ENCODE measurements around the gene DNMT3B. TPM values are rescaled to one million over a fixed set of nuclear protein-coding genes. Genes with fewer than 3 reads are reported as not detected.
"Not testable (repeated sequence)": the region's sequence is repeated elsewhere in the genome, so short reads cannot be mapped to it uniquely, and the experiment has no call there.

The DNMT3B gene
- total RNA-seq = 1 to 10 TPM in 2 of 5 donors, under 1 TPM in 3; 0.56 to 1.7 (median 0.95) TPM
- 0.29 TPM for total RNA-seq (2013)
- 0.27 to 2.9 (median 1.5) reads per million in 29 experiments for total RNA-seq

DNA sequence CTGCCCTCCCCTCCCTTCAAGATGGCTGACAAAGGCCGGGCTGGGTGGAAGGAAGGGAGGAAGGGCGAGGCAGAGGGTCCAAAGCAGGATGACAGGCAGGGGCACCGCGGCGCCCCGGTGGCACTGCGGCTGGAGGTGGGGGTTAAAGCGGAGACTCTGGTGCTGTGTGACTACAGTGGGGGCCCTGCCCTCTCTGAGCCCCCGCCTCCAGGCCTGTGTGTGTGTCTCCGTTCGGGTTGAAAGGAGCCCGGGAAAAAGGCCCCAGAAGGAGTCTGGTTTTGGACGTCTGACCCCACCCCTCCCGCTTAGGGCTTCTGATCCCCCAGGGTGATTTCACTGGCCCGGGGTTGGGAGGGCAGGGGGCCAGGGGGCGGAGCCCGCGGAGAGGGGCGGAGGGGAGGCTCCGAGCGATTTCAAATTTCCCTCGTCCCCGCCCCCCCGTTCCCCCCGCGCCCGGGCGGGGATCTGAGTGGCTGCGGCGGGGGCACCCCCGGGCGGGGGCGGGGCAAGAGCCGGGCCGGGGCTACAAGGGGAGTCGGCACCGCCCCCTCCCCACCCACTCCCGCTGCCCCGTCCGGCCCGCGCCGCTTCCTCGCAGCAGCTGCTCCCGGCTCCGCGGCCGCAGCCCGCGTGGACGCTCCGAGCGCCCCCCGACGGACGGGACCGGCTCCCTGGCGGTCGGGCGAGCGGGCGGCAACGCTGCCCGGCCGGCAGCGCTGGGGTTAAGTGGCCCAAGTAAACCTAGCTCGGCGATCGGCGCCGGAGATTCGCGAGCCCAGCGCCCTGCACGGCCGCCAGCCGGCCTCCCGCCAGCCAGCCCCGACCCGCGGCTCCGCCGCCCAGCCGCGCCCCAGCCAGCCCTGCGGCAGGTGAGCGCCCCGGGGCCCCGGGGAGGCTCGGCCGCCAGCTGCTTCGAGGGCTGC, at the start of gene DNMT3B:
DNMT3B (plus strand) TSS at position 555 of the 923 bp plus-strand sequence. CDS start 17,939 bp downstream, outside the sequence.
- no peak within 1 kb of the TSS for H3K27ac ChIP-seq (ENCODE audit: low read length)

GRCh38 chr20:32718749-32719348, 43.3 kb upstream of the DNMT3B start:
- no peak for DNase-seq
- 100% methylated on average over 2 of the region's 3 CpGs for WGBS (ENCODE audit: insufficient coverage)
- H3K36me3 ChIP-seq (ENCODE audit: control insufficient read depth in 2 of 2, extremely low read depth in 1 of 2, insufficient read depth in 1 of 2, low read length in 1 of 2) = peaks cover 18 to 20% of the 10 kb centered on the region in 2 donors
- ChIA-PET POLR2A (interaction anchor here in 1 of 2 donors (0.6 kb wide), 1 partner anchor 94 kb away, joined by 3 read pairs; no protein-coding TSS in a partner anchor), CTCF (interaction anchor here in 1 of 2 donors (0.6 kb wide), 1 partner anchor 19 kb away, joined by 4 read pairs; no protein-coding TSS in a partner anchor)
- H3K4me3 ChIP-seq (ENCODE audit: control insufficient read depth in 1 of 2, extremely low read depth in 1 of 2, low read length in 1 of 2) = no peak overlapping the region
- no peaks in the 10 kb centered on the region for H3K27me3 ChIP-seq (replicated peaks in 1 of 2; ENCODE audit: control insufficient read depth in 2 of 2, extremely low read depth in 1 of 2, insufficient read depth in 2 of 2, low read length in 1 of 2)
- no peaks in the 10 kb centered on the region for H3K27me3 Mint-ChIP-seq
- no peaks in the 10 kb centered on the region for H3K4me1 ChIP-seq (ENCODE audit: control insufficient read depth in 1 of 2, extremely low read depth in 1 of 2, insufficient read depth in 2 of 2, low read length in 2 of 2)
- peaks cover 0 to 5% (median 3%) of the 10 kb centered on the region in 3 donors for H3K4me1 Mint-ChIP-seq
- H3K27ac Mint-ChIP-seq = no peak overlapping the region
- no peaks in the 10 kb centered on the region for H3K9me3 Mint-ChIP-seq
- no peaks in the 10 kb centered on the region for H3K9me3 ChIP-seq
- peaks cover 21% of the 10 kb centered on the region for H3K36me3 Mint-ChIP-seq
- no peak overlapping the region for H3K4me3 Mint-ChIP-seq
- H3K27ac ChIP-seq (ENCODE audit: low read length) = no peak overlapping the region
- no peak for ATAC-seq (replicated peaks in 1 of 4)

More for the DNA sequence above, at the start of gene DNMT3B:
- peak within 1 kb of the TSS; percentile 56 to 61 for H3K4me3 ChIP-seq (ENCODE audit: control insufficient read depth in 1 of 2, extremely low read depth in 1 of 2, low read length in 1 of 2)
- H3K27me3 Mint-ChIP-seq = no peaks in the 10 kb centered on the region
- WGBS (ENCODE audit: insufficient coverage) = under 1% methylated on average over 76 of the region's 92 CpGs
- peaks cover 0 to 10% of the 10 kb centered on the region in 2 experiments for H3K27me3 ChIP-seq (replicated peaks in 1 of 2; ENCODE audit: control insufficient read depth in 2 of 2, extremely low read depth in 1 of 2, insufficient read depth in 2 of 2, low read length in 1 of 2)
- ChIA-PET CTCF (interaction anchor here in 1 of 2 donors (1.2 to 3.1 kb wide), 3 partner anchors 17 to 24 kb away, joined by 3 to 11 read pairs (median 3); partner anchors contain the start of gene COMMD7), POLR2A (no interaction called here)
- no peaks in the 10 kb centered on the region for H3K9me3 Mint-ChIP-seq
- H3K27ac Mint-ChIP-seq = peak within 1 kb of the TSS in 1 of 2 donors; percentile 44
- no peaks in the 10 kb centered on the region for H3K36me3 Mint-ChIP-seq
- H3K4me1 Mint-ChIP-seq = peaks cover 10 to 13% (median 12%) of the 10 kb centered on the region in 3 donors
- DNase-seq (peak; percentile 29 to 76 (median 58)), ATAC-seq (replicated peaks in 1 of 4) (peak; percentile 83 to 88 (median 84))
- peaks cover 0 to 20% of the 10 kb centered on the region in 2 experiments for H3K4me1 ChIP-seq (ENCODE audit: control insufficient read depth in 1 of 2, extremely low read depth in 1 of 2, insufficient read depth in 2 of 2, low read length in 2 of 2)
- peak within 1 kb of the TSS; percentile 79 to 88 (median 84) for H3K4me3 Mint-ChIP-seq
- no peaks in the 10 kb centered on the region for H3K36me3 ChIP-seq (ENCODE audit: control insufficient read depth in 2 of 2, extremely low read depth in 1 of 2, insufficient read depth in 1 of 2, low read length in 1 of 2)
- H3K9me3 ChIP-seq = no peaks in the 10 kb centered on the region

DNA sequence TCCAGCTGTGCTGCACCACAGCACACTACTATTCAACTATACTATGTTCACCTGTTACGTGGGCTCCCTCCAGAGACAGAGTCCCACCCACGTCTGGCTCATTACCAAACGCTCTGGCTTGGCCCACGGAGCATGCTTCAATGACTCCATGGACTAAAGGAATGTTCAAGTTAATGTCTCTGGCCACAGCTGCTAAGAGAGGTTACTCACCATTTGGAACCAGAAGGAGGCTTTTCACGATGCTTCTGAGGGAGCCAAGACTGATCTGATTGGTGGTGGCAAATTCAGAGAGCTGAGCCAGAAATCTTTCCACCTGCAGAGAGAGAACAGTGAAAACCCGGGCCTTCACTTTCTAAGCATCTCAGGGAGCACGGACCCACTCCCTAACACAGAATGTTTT, 34.5 kb upstream of the DNMT3B start:
- POLR2A ChIA-PET = no interaction called here
- Mint-ChIP-seq H3K36me3 (peaks cover 20% of the 10 kb centered on the region), H3K4me3 (no peak overlapping the region), H3K9me3 (no peaks in the 10 kb centered on the region), H3K27me3 (no peaks in the 10 kb centered on the region), H3K4me1 (peaks cover 13 to 23% (median 22%) of the 10 kb centered on the region in 3 donors), H3K27ac (peak overlapping the region in 1 of 2 donors; percentile 68)
- DNase-seq = no peak
- no peak for ATAC-seq (replicated peaks in 1 of 4)
- Histone ChIP-seq H3K4me1 (ENCODE audit: control insufficient read depth in 1 of 2, extremely low read depth in 1 of 2, insufficient read depth in 2 of 2, low read length in 2 of 2) (peaks cover 9 to 10% of the 10 kb centered on the region in 2 experiments), H3K27ac (ENCODE audit: low read length) (no peak overlapping the region), H3K27me3 (replicated peaks in 1 of 2; ENCODE audit: control insufficient read depth in 2 of 2, extremely low read depth in 1 of 2, insufficient read depth in 2 of 2, low read length in 1 of 2) (no peaks in the 10 kb centered on the region), H3K4me3 (ENCODE audit: control insufficient read depth in 1 of 2, extremely low read depth in 1 of 2, low read length in 1 of 2) (no peak overlapping the region), H3K36me3 (ENCODE audit: control insufficient read depth in 2 of 2, extremely low read depth in 1 of 2, insufficient read depth in 1 of 2, low read length in 1 of 2) (peaks cover 6 to 35% of the 10 kb centered on the region in 2 donors), H3K9me3 (no peaks in the 10 kb centered on the region)
- 91% methylated on average over 5 of the region's 7 CpGs for WGBS (ENCODE audit: insufficient coverage)
- CTCF ChIA-PET = interaction anchor here in 1 of 2 donors (0.7 kb wide), 1 partner anchor 179 kb away, joined by 4 read pairs; no protein-coding TSS in a partner anchor

- WGBS (ENCODE audit: insufficient coverage) = 100% methylated on average over 1 of the region's 6 CpGs
- Mint-ChIP-seq H3K27ac (peak overlapping the region in 1 of 2 donors; percentile 68), H3K36me3 (peaks cover 20% of the 10 kb centered on the region), H3K4me1 (peaks cover 13 to 23% (median 22%) of the 10 kb centered on the region in 3 donors)
- H3K9me3 Mint-ChIP-seq; H3K27ac ChIP-seq (ENCODE audit: low read length); H3K9me3 ChIP-seq; DNase-seq; H3K4me3 ChIP-seq (ENCODE audit: control insufficient read depth in 1 of 2, extremely low read depth in 1 of 2, low read length in 1 of 2); ATAC-seq (replicated peaks in 1 of 4); H3K27me3 Mint-ChIP-seq; H3K4me3 Mint-ChIP-seq; CTCF ChIA-PET; H3K27me3 ChIP-seq (replicated peaks in 1 of 2; ENCODE audit: control insufficient read depth in 2 of 2, extremely low read depth in 1 of 2, insufficient read depth in 2 of 2, low read length in 1 of 2); POLR2A ChIA-PET: not testable (repeated sequence)
- H3K4me1 ChIP-seq (ENCODE audit: control insufficient read depth in 1 of 2, extremely low read depth in 1 of 2, insufficient read depth in 2 of 2, low read length in 2 of 2) = peaks cover 9 to 10% of the 10 kb centered on the region in 2 experiments
- H3K36me3 ChIP-seq (ENCODE audit: control insufficient read depth in 2 of 2, extremely low read depth in 1 of 2, insufficient read depth in 1 of 2, low read length in 1 of 2) = peaks cover 6 to 35% of the 10 kb centered on the region in 2 donors
Observed at GRCh38 chr20:32728435-32728834, 33.8 kb upstream of the DNMT3B start.

DNA sequence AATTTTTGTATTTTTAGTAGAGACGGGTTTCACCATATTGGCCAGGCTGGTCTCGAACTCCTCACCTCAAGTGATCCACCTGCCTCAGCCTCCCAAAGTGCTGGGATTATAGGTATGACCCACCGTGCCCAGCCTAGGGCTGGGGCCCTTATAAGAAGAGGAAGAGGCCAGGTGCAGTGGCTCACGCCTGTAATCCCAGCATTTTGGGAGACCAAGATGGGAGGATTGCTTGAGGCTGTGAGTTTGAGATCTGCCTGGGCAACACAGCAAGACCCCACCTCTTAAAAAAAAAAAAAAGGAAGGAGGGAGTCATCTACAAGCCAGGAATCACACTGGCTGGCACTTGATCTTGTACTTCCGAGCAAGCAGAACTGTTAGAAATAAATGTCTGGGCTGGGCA, 32.9 kb upstream of the DNMT3B start:
- WGBS (ENCODE audit: insufficient coverage) = 100% methylated on average over 1 of the region's 5 CpGs
- H3K4me1 Mint-ChIP-seq = peaks cover 13 to 23% (median 22%) of the 10 kb centered on the region in 3 donors
- H3K27me3 Mint-ChIP-seq; H3K27me3 ChIP-seq (replicated peaks in 1 of 2; ENCODE audit: control insufficient read depth in 2 of 2, extremely low read depth in 1 of 2, insufficient read depth in 2 of 2, low read length in 1 of 2); H3K9me3 Mint-ChIP-seq; DNase-seq; H3K4me3 Mint-ChIP-seq; ATAC-seq (replicated peaks in 1 of 4); H3K4me3 ChIP-seq (ENCODE audit: control insufficient read depth in 1 of 2, extremely low read depth in 1 of 2, low read length in 1 of 2); H3K9me3 ChIP-seq; H3K27ac ChIP-seq (ENCODE audit: low read length); H3K27ac Mint-ChIP-seq; CTCF ChIA-PET; POLR2A ChIA-PET: not testable (repeated sequence)
- H3K4me1 ChIP-seq (ENCODE audit: control insufficient read depth in 1 of 2, extremely low read depth in 1 of 2, insufficient read depth in 2 of 2, low read length in 2 of 2) = peaks cover 9 to 10% of the 10 kb centered on the region in 2 experiments
- H3K36me3 Mint-ChIP-seq = peaks cover 20% of the 10 kb centered on the region
- H3K36me3 ChIP-seq (ENCODE audit: control insufficient read depth in 2 of 2, extremely low read depth in 1 of 2, insufficient read depth in 1 of 2, low read length in 1 of 2) = peaks cover 6 to 35% of the 10 kb centered on the region in 2 donors

- ChIA-PET POLR2A (no interaction called here), CTCF (no interaction called here)
- no peaks in the 10 kb centered on the region for H3K9me3 Mint-ChIP-seq
- H3K27ac ChIP-seq (ENCODE audit: low read length) = no peak overlapping the region
- peak overlapping the region in 1 of 3 donors; percentile 29 for H3K4me3 Mint-ChIP-seq
- DNase-seq = no peak
- no peak overlapping the region for H3K4me3 ChIP-seq (ENCODE audit: control insufficient read depth in 1 of 2, extremely low read depth in 1 of 2, low read length in 1 of 2)
- peaks cover 14 to 26% of the 10 kb centered on the region in 2 experiments for H3K4me1 ChIP-seq (ENCODE audit: control insufficient read depth in 1 of 2, extremely low read depth in 1 of 2, insufficient read depth in 2 of 2, low read length in 2 of 2)
- no peak for ATAC-seq (replicated peaks in 1 of 4)
- H3K4me1 Mint-ChIP-seq = peaks cover 24 to 38% (median 36%) of the 10 kb centered on the region in 3 donors
- peaks cover 4 to 22% of the 10 kb centered on the region in 2 donors for H3K36me3 ChIP-seq (ENCODE audit: control insufficient read depth in 2 of 2, extremely low read depth in 1 of 2, insufficient read depth in 1 of 2, low read length in 1 of 2)
- H3K27ac Mint-ChIP-seq = peak overlapping the region in 1 of 2 donors; percentile 28
- 100% methylated on average over 1 of the region's 4 CpGs for whole genome bisulfite sequencing (ENCODE audit: insufficient coverage)
- H3K27me3 Mint-ChIP-seq = no peaks in the 10 kb centered on the region
- peaks cover 11% of the 10 kb centered on the region for H3K36me3 Mint-ChIP-seq
- H3K9me3 ChIP-seq = no peaks in the 10 kb centered on the region
- no peaks in the 10 kb centered on the region for H3K27me3 ChIP-seq (replicated peaks in 1 of 2; ENCODE audit: control insufficient read depth in 2 of 2, extremely low read depth in 1 of 2, insufficient read depth in 2 of 2, low read length in 1 of 2)
Observed at GRCh38 chr20:32731882-32732266, 30.3 kb upstream of the DNMT3B start.

All from T-cell (primary cell).